HG03139 (cell line): Measurements from ENCODE around the gene SAXO1.
"Not testable (repeated sequence)": the region's sequence is repeated elsewhere in the genome, so short reads cannot be mapped to it uniquely, and the experiment has no call there.

ENCODE experiments used
- ATAC-seq: cut with Tn5 transposase; IDR thresholded peaks from one replicate; pipeline ENCODE4 v1.9.1; 2021; ENCODE audit not compliant: unreplicated experiment

The SAXO1 gene

DNA sequence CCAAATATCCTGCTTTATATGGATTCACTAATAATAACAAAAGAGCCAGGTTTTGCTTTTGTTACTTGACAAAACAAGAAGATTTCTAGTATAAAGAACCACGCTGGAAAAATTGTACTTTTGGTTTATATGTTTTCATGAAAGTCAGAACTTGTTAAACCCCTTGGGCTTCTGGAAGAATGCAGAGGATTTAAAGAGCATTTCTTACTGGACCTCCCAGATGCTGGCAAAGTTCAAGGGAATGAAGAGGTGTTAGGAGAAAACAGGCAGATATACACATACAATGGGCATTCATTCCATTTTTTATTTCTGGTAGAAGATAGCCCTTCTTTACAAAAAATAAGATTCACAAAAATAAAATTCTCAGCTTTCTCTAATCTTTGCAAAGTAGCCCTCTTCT lies 61.1 kb downstream of the SAXO1 start:
- no peak for ATAC-seq

DNA sequence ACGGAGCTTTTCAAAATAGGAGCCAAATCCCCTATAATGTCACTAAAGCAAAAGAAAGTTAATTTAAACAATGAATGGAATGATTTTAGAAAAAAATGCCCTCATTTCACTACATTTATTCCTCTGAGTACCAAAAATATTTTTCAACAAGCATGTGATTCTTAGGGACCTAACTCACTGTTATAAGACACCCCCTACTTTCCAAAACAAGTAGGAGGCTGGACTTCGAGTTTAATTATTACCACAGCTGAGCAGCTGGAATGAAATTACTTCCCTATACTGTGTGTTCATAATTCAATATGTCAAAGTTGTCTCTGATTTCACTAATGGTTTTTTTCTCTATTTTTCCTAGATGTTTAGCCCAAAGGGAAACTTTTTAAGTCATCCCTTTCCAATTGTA lies 61.6 kb downstream of the SAXO1 start:
- ATAC-seq: no peak

DNA sequence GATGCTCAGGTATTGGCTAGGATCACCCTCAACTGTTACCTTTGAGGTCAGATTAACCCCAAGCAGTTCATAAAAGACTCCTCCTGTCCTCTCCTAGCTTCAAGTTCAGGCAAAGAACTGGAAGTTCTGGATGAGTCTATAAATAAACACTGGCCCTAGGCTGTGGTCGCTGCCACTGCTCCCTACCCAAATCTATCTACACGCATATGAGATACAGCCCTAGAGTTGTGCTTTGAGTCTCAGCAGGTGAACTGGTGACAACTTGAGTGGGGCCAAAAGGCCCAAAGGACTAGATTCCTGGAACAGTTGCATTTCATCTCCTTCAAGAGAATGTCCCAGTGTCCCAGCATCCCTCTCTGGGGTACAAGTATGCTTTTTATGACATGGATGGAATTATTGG lies 62.6 kb downstream of the SAXO1 start:
- no peak for ATAC-seq

DNA sequence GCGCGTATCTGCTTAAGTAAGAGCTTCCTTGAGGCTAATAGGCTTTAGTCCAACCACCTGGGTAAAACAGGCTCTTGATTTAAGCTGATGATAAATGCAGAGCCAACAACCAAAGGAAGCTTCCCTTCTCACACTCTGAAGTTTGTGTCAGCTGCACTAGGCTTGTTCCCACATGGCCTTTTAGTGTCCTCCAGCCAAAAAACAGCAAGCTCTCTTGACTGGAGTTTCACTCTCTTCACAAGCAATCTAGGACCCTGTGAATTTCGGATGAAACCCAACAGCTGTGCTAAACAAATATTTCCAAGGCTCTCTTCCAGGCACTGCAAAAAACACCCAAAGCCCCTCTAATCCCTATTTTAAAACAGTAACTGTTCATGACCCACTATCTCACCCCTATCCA lies 63.9 kb downstream of the SAXO1 start:
- ATAC-seq: no peak

DNA sequence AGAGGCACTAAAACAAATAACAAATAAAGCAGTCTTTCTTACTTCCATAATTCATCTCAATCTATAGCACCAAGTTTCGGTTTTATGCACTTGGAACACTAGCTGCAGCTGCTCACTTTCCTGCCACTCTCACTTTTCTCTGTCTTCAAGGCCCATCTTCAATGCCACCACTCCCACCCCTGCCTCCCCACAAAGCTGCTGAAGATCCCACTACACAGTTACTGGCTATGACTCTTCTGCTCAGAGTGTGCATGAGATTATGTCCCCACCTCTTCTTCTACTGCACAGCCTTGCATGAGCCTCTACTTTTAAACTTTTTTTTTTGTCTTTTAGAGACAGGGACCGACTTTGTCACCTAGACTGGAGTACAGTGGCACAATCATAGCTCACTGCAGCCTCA lies 77.4 kb downstream of the SAXO1 start:
- ATAC-seq: no peak

DNA sequence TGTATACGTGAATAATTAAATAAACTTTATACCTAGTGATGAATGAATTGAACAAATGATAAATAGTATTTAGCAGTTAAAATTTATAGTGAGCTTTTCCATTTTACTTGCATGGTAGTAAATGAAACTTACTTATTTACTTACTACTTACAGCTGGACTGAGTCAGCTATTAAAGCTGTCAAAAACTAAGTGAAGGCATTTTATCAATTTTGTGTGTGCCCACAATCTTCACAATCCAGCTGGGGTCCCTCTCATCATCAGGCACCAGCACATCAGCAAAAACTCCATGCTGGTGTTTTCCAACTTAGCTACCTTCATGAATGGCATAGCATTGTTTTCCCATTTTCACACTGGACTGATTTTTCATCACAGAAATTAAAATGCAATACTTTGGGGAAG lies 81.1 kb downstream of the SAXO1 start:
- no peak for ATAC-seq

DNA sequence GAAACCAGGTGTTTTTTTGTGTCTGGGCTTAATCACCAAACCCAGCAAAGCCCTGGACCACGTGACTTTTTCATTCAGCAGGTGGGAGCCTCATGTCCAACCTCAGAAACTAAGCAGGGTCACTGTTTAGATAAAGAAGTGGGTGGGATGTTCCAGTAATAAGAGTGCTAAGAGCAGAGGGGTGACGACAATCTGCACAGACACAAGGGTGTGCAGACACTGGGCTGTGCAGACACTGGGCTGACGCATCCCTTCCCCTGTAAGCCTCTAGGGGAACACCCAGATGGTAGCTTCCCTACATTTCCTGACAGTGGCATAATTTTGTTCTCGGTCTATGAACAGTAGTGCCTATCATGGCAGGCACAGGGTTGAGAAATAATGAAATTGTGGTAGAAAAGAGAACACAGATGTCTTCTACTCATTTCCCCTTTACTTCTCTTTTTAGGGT lies 85.1 kb downstream of the SAXO1 start:
- ATAC-seq: no peak

DNA sequence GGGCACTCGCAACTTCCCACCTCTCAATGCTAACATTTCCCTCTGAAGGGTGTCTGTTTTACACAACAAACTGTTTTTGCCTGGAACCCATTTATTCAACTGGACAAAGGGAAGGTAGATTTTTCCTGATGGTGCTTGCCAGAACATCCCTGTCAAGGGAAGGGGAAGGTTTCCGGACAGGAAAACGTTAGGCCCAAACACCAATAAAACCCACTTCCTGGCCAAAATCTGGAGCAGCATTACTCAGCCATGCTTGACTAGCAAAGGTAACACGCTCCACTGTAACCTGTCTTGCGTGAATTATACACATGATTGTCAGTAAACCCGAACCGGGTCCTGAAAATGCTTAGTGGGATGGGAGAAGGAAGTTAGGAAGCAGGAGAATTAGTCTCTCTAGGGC lies 90.2 kb downstream of the SAXO1 start:
- ATAC-seq: no peak

DNA sequence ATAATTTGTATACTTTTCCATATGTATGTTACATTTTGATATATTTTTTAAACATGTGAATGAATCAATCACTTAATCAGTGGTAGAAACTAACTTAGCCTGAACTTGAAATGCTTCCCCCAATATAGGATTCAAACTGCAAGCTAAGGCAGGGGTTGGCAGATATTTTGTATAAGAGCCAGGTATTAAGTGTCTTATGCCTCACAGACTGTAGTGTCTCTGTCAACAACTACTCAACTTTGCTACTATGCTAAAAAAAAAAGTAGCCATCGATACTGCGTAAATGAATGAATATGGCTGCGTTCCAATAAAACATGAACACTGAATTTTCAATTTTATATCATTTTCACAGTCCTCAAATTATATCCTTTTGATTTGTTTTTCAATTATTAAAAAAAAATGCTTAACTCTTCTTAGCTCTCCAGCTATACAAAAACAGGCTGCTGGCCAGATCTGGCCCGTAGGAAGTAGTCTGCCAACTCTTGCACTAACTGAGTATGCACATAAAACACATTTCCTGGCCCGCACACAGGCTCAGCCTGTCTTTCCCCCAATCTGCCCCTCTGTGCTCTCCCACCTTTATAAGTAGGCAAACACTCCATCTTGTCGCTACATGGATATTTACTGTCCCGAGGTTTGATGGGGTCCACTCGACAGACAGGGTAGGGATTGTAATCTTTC lies 91.8 kb downstream of the SAXO1 start:
- ATAC-seq: no peak

DNA sequence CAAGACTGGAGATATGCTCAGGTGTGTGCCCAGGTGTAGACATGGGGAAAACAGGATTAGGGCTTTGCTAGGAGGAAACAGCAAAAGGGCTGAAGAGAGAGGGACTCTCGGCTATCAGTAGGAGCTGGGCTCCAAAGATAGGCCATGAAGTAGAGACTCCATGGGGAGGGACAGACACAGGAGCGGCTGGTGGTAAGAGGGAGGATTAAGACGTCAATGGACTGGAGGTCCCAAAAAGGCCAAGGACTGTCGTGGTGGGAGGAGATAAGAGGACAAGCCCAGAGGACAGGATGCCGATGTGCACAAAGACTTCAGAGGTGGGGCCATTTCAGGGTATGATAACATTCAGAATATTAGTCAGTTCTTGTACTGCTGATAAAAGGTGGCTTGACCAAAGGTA lies 93.1 kb downstream of the SAXO1 start:
- ATAC-seq: no peak

DNA sequence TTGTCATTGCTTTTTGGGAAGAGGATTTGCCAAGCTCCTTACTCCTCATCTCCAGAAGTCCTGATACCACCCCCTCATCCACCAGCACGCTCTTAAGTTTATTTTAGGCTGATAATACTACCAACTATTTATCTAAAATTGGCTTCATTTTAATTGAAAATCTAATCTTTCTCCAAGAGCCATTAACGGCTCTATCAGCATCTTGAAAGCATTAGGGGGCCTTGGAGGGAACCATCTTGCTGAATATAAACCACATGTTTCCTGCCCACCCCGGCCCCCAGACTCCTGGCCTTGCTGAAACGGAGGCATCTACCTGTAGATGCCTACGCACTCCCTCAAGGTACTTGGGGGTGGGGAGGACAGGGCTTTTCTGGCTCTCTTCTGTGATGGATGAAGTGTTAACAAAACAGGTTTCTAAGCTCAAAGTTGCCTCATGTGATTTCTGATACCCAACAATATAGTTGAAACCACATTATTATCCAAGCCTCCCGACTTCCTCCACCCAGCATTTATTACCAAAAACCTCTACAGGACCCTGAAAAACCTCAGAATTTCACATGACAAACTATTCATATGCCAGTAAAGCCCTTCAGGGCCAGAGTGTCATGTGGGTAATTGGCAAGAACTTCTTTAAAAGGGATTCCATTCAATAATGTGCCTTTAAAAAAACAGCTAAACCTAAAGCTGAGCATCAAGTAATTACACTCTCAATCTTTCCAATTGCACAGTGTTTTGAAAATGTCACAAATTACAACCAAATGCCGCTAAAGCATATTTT lies 96.7 kb downstream of the SAXO1 start:
- ATAC-seq: no peak

DNA sequence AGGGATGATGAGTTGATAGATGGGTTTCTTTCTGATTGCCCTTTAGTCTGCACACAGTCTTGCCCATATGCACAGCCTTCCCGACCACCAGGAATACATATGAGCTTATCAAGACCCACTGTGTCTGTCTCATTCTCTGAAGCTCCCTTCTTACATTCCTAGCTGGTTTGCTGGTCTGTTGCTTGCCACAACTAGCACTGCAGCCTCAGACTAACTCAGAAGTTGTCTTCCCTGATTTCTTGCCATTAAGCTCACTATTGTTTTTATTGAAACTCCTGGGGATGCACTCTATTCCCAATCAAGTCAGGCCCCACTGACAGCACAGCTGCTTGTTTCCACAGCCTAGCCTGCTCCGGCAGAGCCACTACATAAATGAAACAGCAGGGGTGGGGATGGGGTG lies 97.5 kb downstream of the SAXO1 start:
- ATAC-seq: no peak

DNA sequence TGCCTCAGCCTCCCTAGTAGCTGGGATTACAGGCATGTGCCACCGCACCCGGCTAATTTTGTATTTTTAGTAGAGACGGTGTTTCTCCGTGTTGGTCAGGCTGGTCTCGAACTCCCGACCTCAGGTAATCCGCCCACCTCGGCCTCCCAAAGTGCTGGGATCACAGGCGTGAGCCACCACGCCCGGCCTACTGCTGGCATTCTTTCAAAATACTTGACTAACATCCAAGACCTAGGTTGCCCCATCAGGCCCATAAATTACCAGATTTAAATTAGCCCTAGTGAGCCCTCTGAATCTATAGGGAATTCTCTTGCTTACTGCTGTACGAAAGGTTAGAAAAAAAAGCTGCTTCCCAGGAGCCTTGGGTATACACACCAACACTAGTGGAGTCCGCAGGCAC lies 102.4 kb downstream of the SAXO1 start:
- not testable (repeated sequence) for ATAC-seq

DNA sequence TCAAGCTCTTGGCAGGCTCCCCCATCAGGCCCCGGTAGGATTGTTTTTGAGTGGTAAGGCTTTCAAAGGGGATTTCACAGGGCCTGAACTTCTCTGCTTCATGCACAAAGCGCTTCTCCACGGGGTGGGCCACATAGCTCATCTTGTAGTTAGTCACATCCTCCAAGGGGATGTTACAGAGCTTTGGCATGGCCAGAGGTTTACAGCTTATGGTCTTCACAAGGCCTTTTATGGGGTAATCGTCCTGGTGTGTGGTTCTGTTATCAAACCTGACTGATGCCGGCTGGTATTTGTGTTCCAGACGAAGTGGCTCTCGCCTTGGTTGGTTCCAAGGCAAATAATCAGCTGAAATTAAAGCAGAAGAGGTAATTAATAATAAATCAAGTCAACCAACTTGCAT lies 104.3 kb downstream of the SAXO1 start:
- ATAC-seq: no peak

DNA sequence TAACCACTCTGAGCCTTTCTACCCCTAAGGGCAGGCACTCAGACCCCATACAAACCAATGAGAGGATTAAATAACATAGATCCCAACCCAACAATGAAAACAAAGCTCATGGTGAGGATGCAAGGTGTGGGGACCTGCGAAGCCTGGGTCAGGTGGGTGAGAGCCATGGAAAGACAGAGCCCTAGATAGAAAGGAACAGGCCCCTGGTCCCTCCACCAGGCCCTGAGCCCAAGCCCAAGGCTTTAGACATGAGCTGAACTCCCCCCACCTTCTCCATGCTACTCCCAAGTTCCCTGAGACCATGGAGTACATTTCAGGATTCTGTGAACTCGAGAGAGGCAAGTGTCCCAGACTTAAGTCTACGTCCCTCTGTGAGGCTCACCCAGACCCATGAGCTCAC lies 106.5 kb downstream of the SAXO1 start:
- ATAC-seq: no peak

DNA sequence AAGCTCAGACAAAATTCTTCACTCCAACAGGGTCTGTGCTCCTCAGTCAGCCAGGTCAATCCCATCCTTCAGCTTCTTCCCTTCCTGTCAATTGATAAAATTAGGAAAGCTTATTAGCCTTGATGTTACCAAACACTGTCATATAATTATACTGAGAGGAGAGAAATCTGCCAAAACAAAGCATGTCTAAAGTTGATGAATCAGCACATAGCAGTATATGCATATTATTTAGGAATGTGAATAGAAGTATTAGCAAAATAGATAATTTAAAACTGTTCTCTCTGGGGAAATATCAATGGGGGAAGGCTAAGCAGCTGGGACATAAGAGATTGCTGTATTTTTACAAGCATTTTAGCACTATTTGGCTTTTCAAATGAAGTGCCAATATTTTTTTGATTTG lies 107.1 kb downstream of the SAXO1 start:
- ATAC-seq: no peak

DNA sequence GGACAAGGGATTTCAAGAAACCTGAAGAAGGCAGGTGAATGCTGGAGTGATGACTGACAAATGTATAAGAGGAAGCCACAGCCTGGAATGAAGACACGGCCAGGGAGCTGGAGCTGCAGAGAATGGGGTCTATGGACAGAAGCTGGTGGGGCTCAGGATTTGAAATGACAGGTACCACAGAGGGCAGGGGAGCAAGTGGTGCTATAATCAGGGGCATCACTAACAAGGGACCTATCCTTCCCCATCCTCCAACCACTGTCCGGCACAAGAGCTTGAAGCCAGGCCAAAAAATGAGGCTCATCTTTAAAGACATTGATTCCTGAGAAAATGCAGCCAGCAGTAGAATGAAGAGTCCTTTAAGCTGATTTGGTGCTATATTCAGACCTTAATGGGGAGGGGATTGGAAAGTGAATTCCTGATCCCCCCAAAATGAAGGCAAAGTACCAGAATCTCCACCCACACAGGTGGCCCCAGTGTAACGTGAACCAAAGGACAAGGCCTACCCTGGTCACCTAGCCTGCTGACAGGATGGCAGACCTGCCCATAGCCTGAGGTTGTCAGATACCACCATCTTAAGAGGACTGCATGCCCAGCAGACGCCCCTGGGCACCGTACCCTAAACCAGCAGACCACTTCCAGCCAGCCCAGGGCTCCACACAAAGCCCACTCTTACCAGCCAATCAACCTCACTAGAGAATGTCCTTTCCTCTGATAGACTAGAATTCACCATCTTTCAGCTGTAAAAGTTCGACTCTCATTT lies 109.2 kb downstream of the SAXO1 start:
- no peak for ATAC-seq

DNA sequence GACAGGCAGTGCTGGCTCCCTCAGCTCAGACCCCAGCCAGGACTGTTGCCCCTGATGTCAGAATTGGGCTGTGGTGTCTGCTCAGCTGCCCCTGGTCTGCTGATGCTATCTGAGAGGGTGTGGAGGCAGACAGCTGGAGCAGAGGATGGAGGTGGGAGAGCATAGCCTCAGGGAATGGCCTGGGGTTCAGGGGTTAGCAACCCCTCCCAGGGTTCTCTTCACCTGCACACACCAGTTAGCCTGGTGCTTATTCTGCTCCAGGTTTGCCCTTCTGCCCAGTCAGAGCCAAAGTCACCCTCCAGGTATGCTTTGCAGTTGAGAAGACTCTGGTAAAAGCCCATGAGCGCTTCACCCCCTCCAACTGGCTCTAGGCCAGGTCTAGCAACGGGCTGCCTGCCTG lies 109.8 kb downstream of the SAXO1 start:
- no peak for ATAC-seq

DNA sequence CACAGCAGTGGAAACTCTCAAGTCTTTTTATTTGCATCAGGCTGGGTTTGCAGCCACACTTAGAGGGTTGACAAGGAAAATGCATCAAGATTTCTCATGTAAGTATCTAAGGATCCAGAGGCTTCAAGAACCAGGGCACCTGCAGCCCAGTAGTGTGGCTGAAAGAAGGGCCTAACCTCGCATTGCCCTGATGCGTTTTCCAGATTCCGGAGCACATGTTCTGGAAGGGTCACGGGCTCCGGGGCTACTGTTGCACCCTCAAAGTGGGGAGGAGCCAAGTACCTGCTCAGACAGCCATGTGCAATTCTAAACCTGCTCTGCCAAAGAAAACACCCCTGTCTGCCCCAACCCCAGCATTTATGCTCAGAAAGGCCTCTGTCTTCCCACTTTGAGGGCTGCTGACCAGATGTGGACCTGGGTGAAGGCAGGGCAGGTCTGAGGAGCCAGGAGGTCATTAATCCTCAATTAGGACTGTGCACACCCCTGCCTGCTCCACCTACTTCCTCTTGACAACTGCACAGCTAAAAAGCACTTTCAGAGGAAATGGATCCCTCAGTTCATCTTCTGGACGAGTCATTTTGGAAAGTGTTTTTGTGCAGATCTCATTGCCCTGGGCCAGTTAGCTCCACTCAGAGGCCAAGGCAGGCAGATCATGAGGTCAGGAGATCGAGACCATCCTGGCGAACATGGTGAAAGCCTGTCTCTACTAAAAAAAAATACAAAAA lies 110.7 kb downstream of the SAXO1 start:
- ATAC-seq: no peak

DNA sequence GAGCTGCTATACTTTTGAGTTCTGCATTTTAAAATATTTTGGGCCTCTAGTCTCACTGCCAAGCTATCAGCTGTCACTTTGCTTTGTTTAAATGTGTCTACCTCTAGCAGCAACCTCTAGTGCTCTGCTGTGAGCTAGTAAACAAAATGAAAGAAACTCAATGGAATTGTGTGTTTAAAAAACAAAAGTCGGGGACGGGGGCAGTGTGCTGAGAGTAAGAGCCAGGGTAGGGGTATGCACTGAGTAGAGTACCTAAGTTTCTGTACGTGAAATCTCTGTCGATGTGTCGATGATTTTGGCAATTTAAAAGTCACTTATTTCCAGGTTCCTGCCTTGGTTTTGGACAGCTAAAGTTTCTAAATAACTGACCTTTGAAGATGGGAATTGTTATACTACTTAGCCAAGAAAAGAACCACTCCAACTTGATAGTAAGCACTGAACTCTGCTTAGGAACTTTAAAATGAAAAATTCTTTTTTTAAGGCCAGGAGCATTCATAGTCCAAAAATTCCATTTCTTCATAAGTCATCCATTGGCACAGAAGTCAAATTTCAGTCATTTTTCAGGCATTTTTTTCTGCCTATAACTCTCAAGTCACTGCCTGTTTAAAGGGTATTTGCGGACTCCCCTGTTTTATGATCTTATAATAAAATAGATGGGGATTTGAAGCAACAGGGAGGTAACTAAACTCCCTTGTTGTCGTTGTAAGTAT lies 111.5 kb downstream of the SAXO1 start:
- ATAC-seq: no peak
